B cell (primary cell): ENCODE measurements around the gene SGCD. TPM values are rescaled to one million over a fixed set of nuclear protein-coding genes. Genes with fewer than 3 reads are reported as not detected.

Source experiments
- ATAC-seq: fragments of 200-7000 bp; cut with Tn5 transposase; one replicate; pipeline ENCODE4 v1.10.0; 2021; ENCODE audit warnings: low read depth, mild to moderate bottlenecking, moderate number of reproducible peaks, moderate library complexity
- CTCF ChIA-PET: fragments of 350-600 bp; sonication (Branson Sonifier 250); formaldehyde crosslinking; loops from one replicate; lab custom pipeline; 2021; ENCODE audit warnings: antibody characterized with exemption, inconsistent platforms; lab: Charles Lee
- POLR2A ChIA-PET: fragments of 350-600 bp; sonication (Branson Sonifier 250); formaldehyde crosslinking; loops from one replicate; lab custom pipeline; 2021; ENCODE audit warnings: antibody characterized with exemption; lab: Charles Lee
- DNase-seq: peaks from one replicate; pipeline ENCODE4 v3.0.0; 2013
- H2AFZ ChIP-seq: 2 replicates; pipeline ENCODE4 v1.6.1; 2012; ENCODE audit warnings: mild to moderate bottlenecking, low read depth, low read length; ENCODE audit not compliant: insufficient read depth, poor library complexity, severe bottlenecking
- H3K27ac ChIP-seq, 2 donors: 1 replicate in 1 of 2; 2 replicates in 1 of 2; pipeline ENCODE4 v1.5.1; 2012 to 2013; ENCODE audit warnings: low read length in 2 of 2, mild to moderate bottlenecking in 2 of 2, moderate library complexity in 1 of 2
- H3K27me3 ChIP-seq, 4 experiments: fragments of 200-600 bp in 1 of 4; sonication (generic) in 1 of 4; replicated peaks in 1 of 4; 1 replicate in 2 of 4; 2 replicates in 2 of 4; pipeline versions ENCODE4 v1.6.1 to v1.7.0; 2013 to 2016; ENCODE audit warnings: low read length in 3 of 4, mild to moderate bottlenecking in 2 of 4, mixed read lengths in 1 of 4, moderate library complexity in 1 of 4; ENCODE audit not compliant: insufficient read depth in 4 of 4, control insufficient read depth in 3 of 4; ENCODE audit errors: control extremely low read depth in 1 of 4
- H3K36me3 ChIP-seq, 2 experiments: replicated peaks in 1 of 2; 1 replicate in 1 of 2; 2 replicates in 1 of 2; pipeline versions ENCODE4 v1.6.1 to v1.7.1; 2013; ENCODE audit warnings: low read length in 1 of 2; ENCODE audit not compliant: insufficient read depth in 2 of 2, control insufficient read depth in 1 of 2; ENCODE audit errors: control extremely low read depth in 1 of 2, extremely low read depth in 1 of 2
- H3K4me1 ChIP-seq, 2 donors: fragments of 200-600 bp in 1 of 2; sonication (generic) in 1 of 2; 1 replicate in 1 of 2; 2 replicates in 1 of 2; pipeline versions ENCODE4 v1.5.1 to v1.6.1; 2013 to 2017; ENCODE audit warnings: low read length in 2 of 2; ENCODE audit not compliant: control insufficient read depth in 2 of 2, insufficient read depth in 2 of 2
- H3K4me2 ChIP-seq: replicated peaks from 2 replicates; pipeline ENCODE3; 2012; ENCODE audit warnings: mild to moderate bottlenecking, low read depth, low read length; ENCODE audit not compliant: poor library complexity, severe bottlenecking
- H3K4me3 ChIP-seq, 5 experiments: fragments of 200-600 bp in 1 of 5; sonication (generic) in 1 of 5; 1 replicate in 3 of 5; 2 replicates in 2 of 5; pipeline versions ENCODE4 v1.5.1 to v1.7.0; 2011 to 2016; ENCODE audit warnings: low read length in 4 of 5, mild to moderate bottlenecking in 4 of 5, low read depth in 2 of 5, control low read depth in 1 of 5, moderate library complexity in 1 of 5; ENCODE audit not compliant: insufficient read depth in 1 of 5; ENCODE audit errors: control extremely low read depth in 1 of 5, extremely low read depth in 1 of 5
- H3K79me2 ChIP-seq: fragments of 200-600 bp; sonication (generic); one replicate; pipeline ENCODE4 v1.6.0; 2016; ENCODE audit warnings: low read length; ENCODE audit not compliant: control insufficient read depth, insufficient read depth
- H3K9ac ChIP-seq: fragments of 200-600 bp; sonication (generic); 2 replicates; pipeline ENCODE4 v1.6.1; 2017; ENCODE audit warnings: mild to moderate bottlenecking, low read length, moderate library complexity
- H3K9me3 ChIP-seq, 3 donors: one replicate each; pipeline versions ENCODE4 v1.6.1 to v1.7.1; 2013; ENCODE audit warnings: low read length in 2 of 3; ENCODE audit not compliant: control insufficient read depth in 2 of 3, insufficient read depth in 1 of 3; ENCODE audit errors: control extremely low read depth in 1 of 3
- H4K20me1 ChIP-seq: 2 replicates; pipeline ENCODE4 v1.6.0; 2012; ENCODE audit warnings: mild to moderate bottlenecking, low read length; ENCODE audit not compliant: insufficient read depth, control insufficient read depth, poor library complexity, severe bottlenecking
- H3K27ac Mint-ChIP-seq: one replicate; pipeline ENCODE4 v1.8.0; 2021; ENCODE audit warnings: mixed read lengths
- H3K27me3 Mint-ChIP-seq: one replicate; pipeline ENCODE4 v1.8.0; 2021; ENCODE audit warnings: mixed read lengths
- H3K4me1 Mint-ChIP-seq: one replicate; pipeline ENCODE4 v1.8.0; 2021; ENCODE audit warnings: mixed read lengths
- H3K4me3 Mint-ChIP-seq: one replicate; pipeline ENCODE4 v1.8.0; 2021; ENCODE audit warnings: mixed read lengths
- H3K9me3 Mint-ChIP-seq: one replicate; pipeline ENCODE4 v1.8.0; 2022; ENCODE audit warnings: mixed read lengths; ENCODE audit not compliant: insufficient read depth
- EZH2 ChIP-seq: IDR thresholded peaks from 2 replicates; pipeline ENCODE4 v1.6.1; 2012; ENCODE audit warnings: borderline replicate concordance, low read depth, mild to moderate bottlenecking, moderate library complexity, low read length; ENCODE audit not compliant: insufficient read depth, poor library complexity, severe bottlenecking
- WGBS: methylation state at CpG from one replicate; pipeline ENCODE4 v1.1.5; 2013; ENCODE audit warnings: missing lambda C conversion rate; ENCODE audit not compliant: insufficient coverage; 5-methylcytosine and 5-hydroxymethylcytosine counted together
- intact Hi-C: fragments of 100-400 bp; cut with micrococcal nuclease; formaldehyde crosslinking; loops from one replicate; pipeline ENCODE4 v1.10.0; 2022
- polyA plus RNA-seq: library from polyadenylated mRNA; depleted of rRNA; stranded (reverse); fragments of >200 nt; gene quantifications from 2 replicates; pipeline ENCODE4 v1.2.3, GENCODE V29; 2012
- total RNA-seq, 2 donors: library from RNA; stranded (reverse); fragments of 120-200 nt in 1 of 2; gene quantifications; 1 replicate in 1 of 2; 2 replicates in 1 of 2; pipeline versions ENCODE4 v1.2.3 to v1.2.4, GENCODE V29; 2013 to 2022
- TF ChIP-seq, protein P1 (sequence below): fragments of 200-600 bp; IDR thresholded peaks from one replicate; pipeline ENCODE4 v1.8.0; 2022; ENCODE audit warnings: antibody characterized with exemption, mild to moderate bottlenecking

The SGCD gene
- total and polyA plus RNA-seq, 2 donors (not counting 1 experiment from before 2014, with no cell fraction given): not detected

DNA sequence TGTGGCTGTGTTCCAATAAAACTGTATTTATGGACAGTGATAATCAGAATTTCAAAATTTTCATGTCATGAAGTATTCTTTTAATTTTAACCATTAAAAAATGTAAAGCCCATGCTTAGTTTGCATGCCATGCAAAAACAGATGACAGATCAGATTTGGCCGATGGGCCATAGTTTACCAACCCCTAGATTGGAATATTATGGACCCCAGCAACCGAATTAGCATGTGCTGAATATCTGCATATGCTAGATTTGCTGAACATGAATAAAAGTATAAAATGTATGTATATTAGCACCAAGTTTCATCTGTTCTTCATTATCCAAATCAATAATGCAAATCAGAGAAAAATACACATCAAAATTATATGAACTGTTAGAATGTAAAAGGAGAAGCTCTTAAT, 364.6 kb downstream of the SGCD start:
- CTCF ChIA-PET: no interaction called here
- Mint-ChIP-seq H3K4me1 (no peaks in the 10 kb centered on the region), H3K4me3 (no peak overlapping the region), H3K27ac (no peak overlapping the region), H3K9me3 (no peaks in the 10 kb centered on the region), H3K27me3 (peaks cover 25% of the 10 kb centered on the region)
- no peak overlapping the region for H3K4me2 ChIP-seq
- H3K9ac ChIP-seq: no peak overlapping the region
- intact Hi-C loops: no loop called here
- H4K20me1 ChIP-seq: no peaks in the 10 kb centered on the region
- DNase-seq (no peak), ATAC-seq (no peak)
- H3K9me3 ChIP-seq: no peaks in the 10 kb centered on the region
- H3K27me3 ChIP-seq: peaks cover 0 to 5% (median 0%) of the 10 kb centered on the region in 4 experiments
- H3K79me2 ChIP-seq: no peaks in the 10 kb centered on the region
- TF ChIP-seq, protein P1, sequence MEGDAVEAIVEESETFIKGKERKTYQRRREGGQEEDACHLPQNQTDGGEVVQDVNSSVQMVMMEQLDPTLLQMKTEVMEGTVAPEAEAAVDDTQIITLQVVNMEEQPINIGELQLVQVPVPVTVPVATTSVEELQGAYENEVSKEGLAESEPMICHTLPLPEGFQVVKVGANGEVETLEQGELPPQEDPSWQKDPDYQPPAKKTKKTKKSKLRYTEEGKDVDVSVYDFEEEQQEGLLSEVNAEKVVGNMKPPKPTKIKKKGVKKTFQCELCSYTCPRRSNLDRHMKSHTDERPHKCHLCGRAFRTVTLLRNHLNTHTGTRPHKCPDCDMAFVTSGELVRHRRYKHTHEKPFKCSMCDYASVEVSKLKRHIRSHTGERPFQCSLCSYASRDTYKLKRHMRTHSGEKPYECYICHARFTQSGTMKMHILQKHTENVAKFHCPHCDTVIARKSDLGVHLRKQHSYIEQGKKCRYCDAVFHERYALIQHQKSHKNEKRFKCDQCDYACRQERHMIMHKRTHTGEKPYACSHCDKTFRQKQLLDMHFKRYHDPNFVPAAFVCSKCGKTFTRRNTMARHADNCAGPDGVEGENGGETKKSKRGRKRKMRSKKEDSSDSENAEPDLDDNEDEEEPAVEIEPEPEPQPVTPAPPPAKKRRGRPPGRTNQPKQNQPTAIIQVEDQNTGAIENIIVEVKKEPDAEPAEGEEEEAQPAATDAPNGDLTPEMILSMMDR: no peak
- TF ChIP-seq EZH2: no peak
- H3K36me3 ChIP-seq: no peaks in the 10 kb centered on the region
- WGBS: no CpG with 5 or more reads among the region's 2 CpGs
- H3K4me3 ChIP-seq: no peak overlapping the region
- no peak overlapping the region for H2AFZ ChIP-seq
- no peak overlapping the region for H3K27ac ChIP-seq
- POLR2A ChIA-PET: no interaction called here
- H3K4me1 ChIP-seq: no peaks in the 10 kb centered on the region

DNA sequence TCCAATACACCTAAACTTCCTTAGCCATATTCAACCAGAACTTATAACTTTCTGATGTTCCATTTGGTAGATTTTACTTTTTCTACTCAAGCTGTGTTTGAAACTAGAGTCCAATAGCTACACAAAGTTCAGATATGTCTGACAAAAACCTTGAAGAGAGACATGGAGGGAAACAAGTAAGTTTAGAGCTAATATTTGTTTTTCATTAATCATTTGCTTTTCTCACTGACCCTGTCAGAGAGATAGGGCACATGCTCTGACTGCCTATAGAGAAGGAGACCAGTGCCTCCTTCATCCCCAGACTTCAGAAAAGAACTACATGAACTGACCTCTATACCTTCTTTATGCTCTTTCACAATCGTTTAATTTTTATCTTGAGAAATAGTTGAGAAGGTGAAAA, 366.1 kb downstream of the SGCD start:
- no peak for ATAC-seq
- no peak for DNase-seq
- H3K4me1 Mint-ChIP-seq: no peaks in the 10 kb centered on the region
- Histone ChIP-seq H3K27me3 (peaks cover 0 to 2% (median 0%) of the 10 kb centered on the region in 4 experiments), H3K27ac (no peak overlapping the region), H3K4me3 (no peak overlapping the region), H3K36me3 (no peaks in the 10 kb centered on the region), H3K9ac (no peak overlapping the region), H3K4me1 (no peaks in the 10 kb centered on the region), H3K79me2 (no peaks in the 10 kb centered on the region), H3K9me3 (no peaks in the 10 kb centered on the region), H4K20me1 (no peaks in the 10 kb centered on the region), H2AFZ (no peak overlapping the region), H3K4me2 (no peak overlapping the region)
- no peaks in the 10 kb centered on the region for H3K9me3 Mint-ChIP-seq
- no peak overlapping the region for H3K27ac Mint-ChIP-seq
- intact Hi-C loops: no loop called here
- POLR2A ChIA-PET: no interaction called here
- peaks cover 13% of the 10 kb centered on the region for H3K27me3 Mint-ChIP-seq
- no CpG with 5 or more reads among the region's 1 CpG for WGBS
- TF ChIP-seq EZH2: no peak
- TF ChIP-seq, protein P1: no peak
- no peak overlapping the region for H3K4me3 Mint-ChIP-seq
- CTCF ChIA-PET: no interaction called here
